GM21528 (cell line): Measurements from ENCODE around the gene DOK7.

Source experiments
- ATAC-seq: cut with Tn5 transposase; IDR thresholded peaks from one replicate; pipeline ENCODE4 v1.9.1; 2021; ENCODE audit warnings: mild to moderate bottlenecking, moderate library complexity; ENCODE audit not compliant: unreplicated experiment, low FRiP score

Gene DOK7

DNA sequence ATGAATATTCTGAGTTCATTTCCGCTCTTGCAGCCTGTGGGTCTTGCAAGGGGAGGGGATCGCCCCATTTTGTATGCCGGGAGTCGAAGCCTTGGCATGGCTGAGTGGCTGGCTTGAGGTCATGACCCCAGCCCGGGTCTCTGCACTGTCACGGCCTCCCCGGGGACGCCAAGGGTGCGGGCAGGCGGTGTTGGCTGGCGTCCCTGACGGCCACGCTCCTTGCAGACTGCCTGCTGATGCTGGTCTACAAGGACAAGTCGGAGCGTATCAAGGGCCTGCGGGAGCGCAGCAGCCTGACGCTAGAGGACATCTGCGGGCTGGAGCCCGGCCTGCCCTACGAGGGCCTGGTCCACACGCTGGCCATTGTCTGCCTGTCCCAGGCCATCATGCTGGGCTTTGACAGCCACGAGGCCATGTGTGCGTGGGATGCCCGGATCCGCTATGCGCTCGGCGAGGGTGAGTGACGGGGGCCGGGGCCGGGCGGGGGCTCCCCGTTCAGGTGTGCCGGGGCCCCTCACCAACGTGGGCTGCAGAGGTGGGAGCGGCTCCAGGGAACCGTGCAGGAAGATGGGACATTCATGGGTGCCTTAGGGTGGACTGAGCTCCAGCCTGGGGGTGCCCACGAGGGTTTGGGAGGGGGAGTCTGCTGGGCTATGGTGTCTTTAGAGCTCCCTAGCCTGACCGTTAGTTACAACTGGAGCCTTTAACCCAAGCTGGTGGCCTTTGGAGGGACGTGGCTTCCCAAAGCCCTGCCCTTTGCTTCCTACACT, 10.3 kb downstream of the DOK7 start:
- no peak for ATAC-seq

DNA sequence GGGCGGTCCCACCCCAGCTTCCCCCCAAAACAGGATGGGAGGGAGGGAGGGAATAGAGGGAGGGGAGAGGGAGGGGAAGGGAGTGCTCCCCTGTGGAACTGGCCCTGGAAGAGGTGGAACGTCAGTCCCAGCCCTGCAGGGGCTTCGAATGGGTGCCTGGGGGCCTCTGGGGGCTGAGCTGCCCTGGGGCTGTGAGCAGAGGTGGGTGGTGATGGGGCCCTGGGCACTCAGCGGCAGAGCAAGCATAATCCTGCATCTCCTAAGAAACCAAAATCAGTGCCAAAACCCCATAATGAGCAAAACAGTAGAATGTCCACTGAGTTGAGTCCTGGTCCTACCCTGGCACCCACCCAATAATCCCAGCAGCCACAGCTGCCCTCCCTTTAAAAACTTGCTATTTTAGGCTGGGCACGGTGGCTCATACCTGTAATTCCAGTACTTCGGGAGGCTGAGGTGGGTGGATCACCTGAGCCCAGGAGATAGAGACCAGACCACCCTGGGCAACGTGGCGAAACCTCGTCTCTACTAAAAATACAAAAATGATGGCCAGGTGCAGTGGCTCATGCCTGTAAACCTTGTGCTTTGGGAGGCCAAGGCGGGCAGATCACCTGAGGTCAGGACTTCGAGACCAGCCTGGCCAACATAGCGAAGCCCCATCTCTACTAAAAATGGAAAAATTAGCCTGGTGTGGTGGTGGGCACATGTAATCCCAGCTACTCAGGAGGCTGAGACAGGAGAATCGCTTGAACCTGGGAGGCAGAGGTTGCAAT, 11.1 kb downstream of the DOK7 start:
- no peak for ATAC-seq

GRCh38 chr4:3475041-3475712, 12.1 kb downstream of the DOK7 start:
- no peak for ATAC-seq

DNA sequence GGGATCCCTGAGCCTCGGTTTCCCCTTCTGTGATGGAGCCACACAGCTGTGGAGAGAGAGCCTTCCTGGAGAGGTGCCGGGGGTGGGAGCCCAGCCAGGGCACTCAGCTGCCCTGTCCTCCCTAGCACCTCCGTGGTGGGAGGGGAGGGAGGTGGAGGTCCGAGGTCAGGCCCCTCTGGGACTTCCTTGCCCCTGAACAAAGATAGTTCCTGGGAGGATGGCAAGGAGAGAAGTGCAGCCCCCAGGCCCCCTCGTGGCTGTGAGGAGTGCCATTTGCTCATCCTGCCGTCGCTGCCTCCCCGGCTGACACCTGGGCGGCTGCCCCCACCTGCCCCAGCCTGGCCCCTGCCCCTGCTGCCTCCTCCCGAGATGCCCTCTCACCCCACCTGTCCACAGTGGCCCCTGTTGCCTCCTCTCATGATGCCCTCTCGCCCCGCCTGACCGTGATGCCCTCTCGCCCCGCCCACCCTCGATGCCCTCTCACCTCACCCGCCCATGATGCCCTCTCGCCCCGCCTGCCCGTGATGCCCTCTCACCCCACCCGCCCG, 12.7 kb downstream of the DOK7 start:
- no peak for ATAC-seq

DNA sequence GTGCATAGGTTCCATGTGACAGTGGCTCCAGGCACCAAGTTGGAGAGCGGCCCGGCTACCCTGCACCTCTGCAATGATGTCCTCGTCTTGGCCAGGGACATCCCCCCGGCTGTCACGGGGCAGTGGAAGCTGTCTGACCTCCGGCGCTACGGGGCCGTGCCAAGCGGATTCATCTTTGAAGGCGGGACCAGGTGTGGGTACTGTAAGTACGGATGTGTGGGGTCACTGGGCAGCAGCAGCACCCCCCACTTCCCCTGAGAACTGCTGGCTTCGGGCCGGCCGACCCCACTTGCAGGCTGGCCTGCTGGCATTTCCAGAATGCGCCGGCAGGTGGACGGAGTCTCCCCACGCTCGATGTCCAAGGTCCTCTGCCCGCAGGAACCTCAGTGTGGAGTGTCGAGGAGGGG, 13.2 kb downstream of the DOK7 start:
- ATAC-seq: no peak

DNA sequence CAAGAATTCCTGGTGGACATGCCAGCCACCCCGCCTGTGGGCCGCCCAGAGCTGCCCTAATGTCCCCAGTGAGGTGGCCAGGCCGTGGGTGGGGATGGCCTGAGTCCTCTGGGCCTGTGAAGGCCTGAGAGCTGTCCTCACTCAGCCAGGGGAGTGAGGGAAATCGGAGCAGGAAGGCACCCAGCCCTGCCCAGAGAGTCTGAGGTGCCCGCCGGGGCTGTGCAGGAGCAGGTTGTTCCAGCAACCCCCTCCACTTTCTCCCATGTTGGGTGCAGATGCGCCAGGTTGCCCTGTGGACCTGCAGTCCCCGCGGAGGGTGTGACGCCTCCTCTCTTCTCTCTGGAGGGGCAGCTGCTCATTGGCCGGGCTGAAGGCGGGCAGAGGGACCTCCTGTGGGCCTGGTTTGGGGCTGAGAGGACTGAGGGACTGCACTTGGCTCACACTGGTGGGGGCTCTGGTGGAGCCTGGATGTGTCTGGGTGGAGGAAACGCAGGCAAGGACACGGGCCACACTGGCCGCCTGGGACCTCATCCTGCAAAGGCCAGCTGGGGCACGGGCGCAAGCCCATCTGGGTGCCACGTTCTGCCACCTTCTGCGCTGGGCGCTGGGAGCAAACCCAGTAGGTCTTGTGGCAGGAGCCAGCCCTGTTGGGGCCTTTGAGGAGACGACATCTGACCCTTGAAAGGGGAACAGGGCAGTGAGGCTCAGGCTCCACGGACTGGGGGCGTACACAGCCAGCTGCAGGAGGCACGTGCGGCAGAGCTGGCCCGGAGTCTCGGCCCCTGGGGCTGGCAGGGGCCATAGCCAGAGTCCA, 14.0 kb downstream of the DOK7 start:
- ATAC-seq: no peak

DNA sequence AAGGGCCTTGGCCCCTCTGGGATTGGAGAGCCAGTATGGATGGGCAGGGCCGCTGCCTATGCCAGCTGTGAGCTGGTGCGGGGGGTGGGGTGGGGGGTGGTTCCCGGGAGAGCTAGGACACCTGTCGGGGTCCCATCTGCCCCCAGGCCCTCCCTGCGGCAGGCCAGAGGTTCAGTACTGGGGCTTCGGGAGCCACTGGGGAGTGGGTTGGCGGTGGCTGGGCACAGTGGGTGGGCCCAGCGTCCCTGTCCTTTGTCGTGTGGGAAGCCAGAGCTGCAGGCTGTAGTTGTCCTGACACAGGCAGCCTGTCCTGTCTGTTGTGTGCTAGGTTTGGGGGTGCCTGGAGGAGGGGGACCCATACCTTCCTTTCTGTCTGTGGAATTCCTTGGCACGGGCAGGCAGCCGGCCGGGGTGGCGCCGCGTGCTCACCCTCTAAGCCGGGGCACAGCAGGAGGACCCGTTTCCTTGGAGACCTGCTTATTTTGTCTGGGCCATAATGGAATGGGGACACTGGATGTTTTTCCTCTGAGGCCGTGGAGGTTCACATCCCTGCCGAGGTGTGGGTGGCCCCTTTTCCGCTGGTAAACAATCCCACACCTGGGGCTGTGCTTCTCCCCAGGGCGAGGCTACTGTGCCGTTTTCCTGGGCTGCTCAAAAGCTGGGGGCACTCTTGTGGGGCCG, 14.8 kb downstream of the DOK7 start:
- no peak for ATAC-seq

GRCh38 chr4:3478446-3479357, 15.6 kb downstream of the DOK7 start:
- ATAC-seq: no peak

- ATAC-seq: no peak
Measured at GRCh38 chr4:3479358-3480101, 16.4 kb downstream of the DOK7 start.

GRCh38 chr4:3480528-3481112, 17.5 kb downstream of the DOK7 start:
- no peak for ATAC-seq

DNA sequence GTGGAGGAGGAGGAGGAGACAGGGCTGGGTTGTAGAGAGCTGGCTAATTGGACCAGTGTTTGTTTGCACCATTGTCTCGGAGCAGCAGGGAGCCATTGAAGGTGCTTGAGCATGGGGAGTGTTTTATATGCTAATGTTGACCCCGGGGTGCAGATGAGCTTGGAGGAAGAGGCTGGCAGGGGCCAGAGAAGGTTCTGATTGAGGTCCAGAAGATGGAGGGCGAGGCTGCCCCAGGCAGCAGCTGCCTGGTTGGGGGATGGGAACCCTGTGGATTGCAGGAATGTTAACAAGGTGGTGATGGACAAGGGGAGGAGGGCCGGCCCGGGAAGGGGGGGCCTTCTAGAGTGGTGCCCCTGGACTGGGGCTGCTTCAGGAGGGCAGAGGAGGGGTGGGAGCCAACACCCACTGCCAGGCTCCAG, 18.0 kb downstream of the DOK7 start:
- ATAC-seq: no peak

DNA sequence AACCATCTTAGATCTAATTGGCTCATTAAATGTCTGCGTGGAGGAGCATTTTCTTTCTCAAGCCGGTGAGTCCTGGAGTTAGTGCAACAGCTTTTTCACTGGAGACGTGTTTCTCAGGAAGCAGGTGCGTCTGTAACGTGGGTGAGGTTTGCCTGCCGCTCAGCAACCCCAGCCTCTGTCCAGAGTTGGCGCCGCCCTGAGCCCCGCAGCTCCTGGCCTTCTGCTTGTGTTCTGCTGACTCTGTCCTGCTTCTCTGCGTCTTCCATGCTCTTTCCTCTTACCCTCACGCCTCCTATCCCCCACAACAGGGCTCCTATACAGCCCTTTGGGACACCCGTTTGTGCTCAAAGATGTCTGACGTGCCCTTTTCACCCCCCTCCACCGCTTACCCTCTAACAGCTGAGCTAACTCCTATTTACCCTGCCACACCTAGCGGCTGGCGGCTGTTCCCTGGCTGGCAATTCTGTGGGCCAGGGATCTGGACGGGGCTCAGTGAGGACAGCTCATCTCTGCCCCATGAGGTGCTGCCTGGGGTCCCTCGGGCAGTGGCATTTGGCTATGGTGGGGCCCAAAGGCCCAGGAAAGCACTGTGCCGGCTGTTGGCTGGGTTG, 18.8 kb downstream of the DOK7 start:
- ATAC-seq: no peak

GRCh38 chr4:3482707-3483106, 19.6 kb downstream of the DOK7 start:
- no peak for ATAC-seq

GRCh38 chr4:3483471-3483921, 20.4 kb downstream of the DOK7 start:
- no peak for ATAC-seq

DNA sequence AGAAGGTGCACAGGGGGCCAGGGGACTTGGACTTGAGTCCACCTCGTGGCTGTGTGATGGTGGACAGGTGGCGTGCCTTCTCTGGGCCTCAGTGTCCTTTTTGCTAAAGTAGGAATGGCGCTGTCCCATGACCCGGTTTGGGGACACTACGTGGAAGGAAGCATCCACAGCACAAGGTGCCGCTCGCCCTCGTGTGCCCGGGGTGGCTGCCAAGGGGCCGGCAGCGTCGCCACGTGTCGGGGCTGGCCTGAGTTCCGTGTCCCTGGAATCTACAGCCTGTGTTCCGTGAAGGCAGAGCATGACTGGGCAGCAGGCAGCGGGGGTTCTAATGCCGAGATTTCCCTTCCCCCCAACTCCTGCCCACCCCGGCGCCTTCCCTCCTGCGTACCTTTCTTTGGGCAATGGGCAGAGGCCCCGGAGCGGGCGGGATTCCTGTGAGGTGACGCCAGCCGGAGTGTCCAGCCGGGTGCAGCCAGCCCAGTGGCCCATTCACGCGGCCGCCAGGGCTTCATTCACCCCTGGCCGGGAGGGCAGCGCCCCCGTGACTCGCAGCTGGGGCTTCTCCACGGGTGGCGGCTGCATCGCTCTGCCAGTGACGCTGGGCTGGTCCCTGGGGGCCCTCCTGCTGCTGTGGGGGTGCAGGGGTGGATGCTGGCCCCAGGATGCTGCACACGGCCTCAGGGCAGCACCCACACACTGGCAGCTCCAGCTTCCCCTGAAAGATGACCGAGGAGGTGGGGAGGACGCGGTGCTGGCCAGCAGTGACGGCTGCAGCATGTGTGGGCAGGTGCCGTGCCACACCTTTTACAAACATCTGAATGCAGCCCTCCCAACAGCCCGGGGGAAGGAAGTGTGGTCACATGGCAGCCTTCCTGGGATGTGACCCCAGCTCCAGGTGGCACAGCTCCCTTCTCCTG, 21.2 kb downstream of the DOK7 start:
- ATAC-seq: no peak
